GM18868 (cell line): ENCODE measurements around the gene CTDSP1.

ENCODE experiments used
- ATAC-seq: cut with Tn5 transposase; IDR thresholded peaks from one replicate; pipeline ENCODE4 v1.9.1; 2021; ENCODE audit warnings: mild to moderate bottlenecking, moderate library complexity; ENCODE audit not compliant: unreplicated experiment

Gene CTDSP1, protein sequence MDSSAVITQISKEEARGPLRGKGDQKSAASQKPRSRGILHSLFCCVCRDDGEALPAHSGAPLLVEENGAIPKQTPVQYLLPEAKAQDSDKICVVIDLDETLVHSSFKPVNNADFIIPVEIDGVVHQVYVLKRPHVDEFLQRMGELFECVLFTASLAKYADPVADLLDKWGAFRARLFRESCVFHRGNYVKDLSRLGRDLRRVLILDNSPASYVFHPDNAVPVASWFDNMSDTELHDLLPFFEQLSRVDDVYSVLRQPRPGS

GRCh38 chr2:218399391-218400166, at the start of gene CTDSP1:
Gene CTDSP1, plus strand, starts transcription at chr2:218399868. Its CDS starts 223 bp downstream, at chr2:218400091.
- ATAC-seq: peak; percentile 37

DNA sequence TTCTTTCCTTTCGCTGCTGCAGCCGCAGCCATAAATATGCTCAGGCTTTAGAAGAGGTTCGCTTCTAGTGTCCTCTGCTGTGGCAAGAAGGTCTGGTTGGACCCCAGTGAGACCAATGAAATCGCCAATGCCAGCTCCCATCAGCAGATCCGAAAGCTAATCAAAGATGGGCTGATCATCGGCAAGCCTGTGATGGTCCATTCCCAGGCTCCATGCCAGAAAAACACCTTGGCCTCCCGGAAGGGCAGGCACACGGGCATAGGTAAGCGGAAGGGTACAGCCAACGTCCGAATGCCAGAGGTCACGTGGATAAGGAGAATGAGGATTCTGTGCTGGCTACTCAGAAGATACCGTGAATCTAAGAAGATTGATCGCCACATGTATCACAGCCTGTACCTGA, 45.6 kb upstream of the CTDSP1 start:
- ATAC-seq: no peak

GRCh38 chr2:218354850-218355443, 44.7 kb upstream of the CTDSP1 start:
- ATAC-seq: no peak

- no peak for ATAC-seq
Observed at GRCh38 chr2:218357236-218358177, 42.2 kb upstream of the CTDSP1 start.

DNA sequence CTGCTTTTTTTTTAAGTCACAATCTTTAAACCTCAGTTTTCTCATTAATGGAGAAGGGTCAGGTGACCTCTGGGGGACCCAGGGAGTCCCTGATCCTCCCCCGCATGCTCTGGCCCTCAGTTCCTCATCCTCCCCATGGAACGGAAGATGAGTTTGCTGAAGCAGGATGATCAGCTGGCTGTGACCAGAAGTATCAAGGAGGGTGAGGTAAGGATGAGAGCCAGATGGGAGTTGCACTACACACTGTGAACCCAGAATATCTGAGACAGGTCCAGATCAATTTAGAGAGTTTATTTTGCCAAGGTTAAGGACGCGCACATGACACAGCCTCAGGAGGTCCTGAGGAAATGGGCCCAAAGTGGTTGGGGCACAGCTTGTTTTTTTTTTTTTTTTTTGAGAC, 39.2 kb upstream of the CTDSP1 start:
- ATAC-seq: no peak

GRCh38 chr2:218362606-218363005, 37.1 kb upstream of the CTDSP1 start:
- no peak for ATAC-seq

GRCh38 chr2:218363736-218364135, 35.9 kb upstream of the CTDSP1 start:
- no peak for ATAC-seq

DNA sequence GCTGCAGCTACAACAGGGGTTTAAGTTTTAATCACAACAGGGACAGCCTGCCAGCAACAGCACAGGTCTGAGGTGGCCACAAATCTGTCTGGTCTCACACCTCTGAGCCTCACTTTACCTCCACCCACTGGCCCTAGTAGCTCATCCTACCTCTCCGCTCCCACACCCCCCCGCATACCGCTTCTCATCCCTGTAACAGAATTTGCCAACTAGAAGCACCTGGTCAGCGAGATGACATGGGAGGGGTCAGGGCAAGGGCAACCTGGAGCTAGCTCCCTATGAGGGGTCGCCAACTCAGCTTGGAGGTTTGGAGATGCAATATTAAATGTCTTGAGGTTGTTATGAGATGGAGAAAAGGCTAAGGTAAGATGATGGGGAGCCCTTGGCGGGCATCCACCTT, 35.5 kb upstream of the CTDSP1 start:
- ATAC-seq: no peak

GRCh38 chr2:218366621-218367414, 32.9 kb upstream of the CTDSP1 start:
- ATAC-seq: no peak

DNA sequence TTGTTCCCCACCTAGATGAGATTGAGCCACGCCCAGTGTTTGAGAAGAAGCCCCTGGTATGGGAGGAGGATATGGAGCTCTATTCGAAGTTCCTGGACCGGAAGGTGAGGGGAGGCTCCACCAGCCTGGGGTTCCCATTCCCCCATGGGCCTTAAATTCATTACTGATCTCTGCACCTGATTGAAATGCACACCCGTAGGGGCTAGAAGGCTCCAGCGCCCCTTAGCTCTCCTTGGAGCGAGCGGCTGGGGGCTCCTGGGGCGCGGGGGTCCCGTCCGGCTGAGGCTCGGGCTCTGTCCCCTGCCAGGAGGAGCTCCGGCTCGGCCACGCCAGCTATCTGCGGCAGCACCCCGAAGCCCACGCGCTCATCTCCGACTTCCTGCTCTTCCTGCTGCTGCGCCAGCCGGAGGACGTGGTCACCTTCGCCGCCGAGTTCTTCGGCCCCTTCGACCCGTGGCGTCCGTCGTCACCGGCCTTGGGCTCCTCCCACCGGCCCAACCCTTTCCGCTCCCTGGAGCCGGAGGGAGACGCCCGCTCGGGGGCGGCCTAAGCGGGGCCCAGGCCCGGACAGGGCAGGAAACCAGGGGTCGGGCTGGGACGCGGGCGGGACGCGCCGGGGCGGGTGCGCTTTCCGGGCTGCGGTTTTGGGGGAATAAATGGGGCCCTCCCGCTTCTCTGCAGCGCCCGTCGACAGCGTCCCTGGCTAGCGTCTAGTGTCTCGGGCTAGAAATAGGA, 32.1 kb upstream of the CTDSP1 start:
- ATAC-seq: peak; percentile 93

DNA sequence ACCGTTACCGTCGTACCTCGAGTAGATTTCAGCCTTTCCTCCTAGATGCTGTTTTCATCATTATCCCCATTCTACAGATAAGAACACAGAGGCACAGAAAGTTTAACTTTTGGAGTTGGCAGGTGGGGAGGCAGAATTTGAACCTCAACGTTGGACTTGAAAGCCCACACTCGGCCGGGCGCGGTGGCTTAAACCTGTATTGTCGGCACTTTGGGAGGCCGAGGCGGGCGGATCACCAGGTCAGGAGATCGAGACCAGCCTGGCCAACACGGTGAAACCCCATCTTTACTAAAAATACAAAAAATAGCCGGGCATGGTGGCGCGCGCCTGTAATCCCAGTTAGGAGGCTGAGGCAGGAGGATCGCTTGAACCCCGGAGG, 31.5 kb upstream of the CTDSP1 start:
- no peak for ATAC-seq

- no peak for ATAC-seq
Observed at GRCh38 chr2:218368621-218369153, 31.0 kb upstream of the CTDSP1 start.

DNA sequence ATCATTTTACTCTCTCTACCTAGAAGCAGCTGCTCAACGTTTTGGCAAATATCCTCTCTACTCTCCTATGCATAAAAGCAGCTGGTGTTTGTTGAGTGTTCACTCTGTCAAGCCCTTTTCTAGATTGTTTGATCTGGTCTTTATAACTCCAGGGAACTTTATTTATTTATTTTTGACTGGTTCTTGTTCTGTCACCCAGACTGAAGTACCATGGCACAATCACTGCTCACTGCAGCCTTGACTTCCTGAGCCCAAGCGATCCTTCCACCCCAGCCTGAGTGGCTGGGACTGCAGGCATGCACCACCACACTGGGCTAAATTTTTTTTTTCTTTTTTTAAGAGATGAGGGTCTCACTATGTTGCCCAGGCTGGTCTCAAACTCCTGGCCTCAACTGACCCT, 30.3 kb upstream of the CTDSP1 start:
- no peak for ATAC-seq

DNA sequence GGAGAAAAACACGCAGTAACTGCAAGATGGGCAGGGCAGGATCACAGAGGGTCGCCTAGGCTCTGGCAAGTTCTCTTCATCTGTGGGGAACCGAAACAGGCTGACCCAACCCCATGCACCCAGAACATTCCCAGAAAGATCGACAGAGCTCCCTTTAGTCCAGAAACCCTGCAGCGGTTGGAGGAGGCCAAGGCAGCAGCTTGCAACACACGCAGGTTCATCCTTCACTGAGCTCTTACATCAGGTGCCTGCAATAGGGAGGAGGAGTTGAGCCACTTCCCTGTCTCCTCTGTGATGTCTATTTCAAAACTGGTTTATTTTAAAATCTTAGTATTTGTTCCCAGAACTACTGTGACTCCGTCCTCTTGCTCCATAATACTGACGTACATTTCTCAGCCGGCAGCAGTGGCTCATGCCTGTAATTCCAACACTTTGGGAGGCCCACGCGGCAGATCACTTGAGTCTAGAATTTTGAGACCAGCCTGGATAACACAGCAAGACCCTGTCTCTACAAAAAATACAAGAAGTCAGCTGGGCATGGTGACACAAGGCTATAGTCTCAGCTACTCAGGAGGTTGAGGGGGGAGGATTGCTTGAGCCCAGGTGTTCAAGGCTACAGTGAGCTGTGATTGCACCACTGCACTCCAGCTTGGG, 29.1 kb upstream of the CTDSP1 start:
- ATAC-seq: no peak

DNA sequence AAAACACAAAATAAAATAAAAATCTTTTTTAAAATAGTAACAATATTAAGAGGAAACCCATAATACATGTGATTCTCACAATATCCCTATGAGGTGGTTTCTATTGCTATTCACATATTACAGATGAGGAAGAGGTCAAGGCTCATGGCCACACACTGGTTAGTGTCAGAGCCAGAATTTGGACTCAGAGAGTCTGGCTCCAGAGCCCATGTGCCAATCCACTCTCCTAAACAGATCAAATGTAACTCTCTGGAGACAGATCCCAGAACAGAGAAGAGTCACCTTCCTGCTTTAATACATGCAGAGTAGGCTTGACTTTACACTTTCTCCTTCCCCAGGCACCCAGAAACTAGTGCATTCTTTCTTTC, 27.7 kb upstream of the CTDSP1 start:
- no peak for ATAC-seq

DNA sequence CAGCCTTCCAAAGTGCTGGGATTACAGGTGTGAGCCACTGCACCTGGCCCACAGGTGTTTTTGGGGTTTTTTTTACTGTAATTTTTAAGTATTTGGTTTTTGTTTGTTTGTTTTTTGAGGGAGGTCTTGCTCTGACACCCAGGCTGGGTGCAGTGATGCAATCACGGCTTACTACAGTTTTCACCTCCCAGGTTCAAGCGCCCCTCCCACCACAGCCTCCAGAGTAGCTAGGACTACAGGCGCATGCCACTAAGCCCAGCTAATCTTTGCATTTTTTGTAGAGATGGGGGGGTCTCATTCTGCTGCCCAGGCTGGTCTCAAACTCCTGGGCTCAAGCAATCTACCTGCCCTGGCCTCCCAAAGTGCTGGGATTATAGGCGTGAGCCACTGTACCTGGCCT, 24.9 kb upstream of the CTDSP1 start:
- no peak for ATAC-seq

GRCh38 chr2:218375212-218375611, 24.5 kb upstream of the CTDSP1 start:
- no peak for ATAC-seq

- no peak for ATAC-seq
Observed at GRCh38 chr2:218378053-218378452, 21.6 kb upstream of the CTDSP1 start.

DNA sequence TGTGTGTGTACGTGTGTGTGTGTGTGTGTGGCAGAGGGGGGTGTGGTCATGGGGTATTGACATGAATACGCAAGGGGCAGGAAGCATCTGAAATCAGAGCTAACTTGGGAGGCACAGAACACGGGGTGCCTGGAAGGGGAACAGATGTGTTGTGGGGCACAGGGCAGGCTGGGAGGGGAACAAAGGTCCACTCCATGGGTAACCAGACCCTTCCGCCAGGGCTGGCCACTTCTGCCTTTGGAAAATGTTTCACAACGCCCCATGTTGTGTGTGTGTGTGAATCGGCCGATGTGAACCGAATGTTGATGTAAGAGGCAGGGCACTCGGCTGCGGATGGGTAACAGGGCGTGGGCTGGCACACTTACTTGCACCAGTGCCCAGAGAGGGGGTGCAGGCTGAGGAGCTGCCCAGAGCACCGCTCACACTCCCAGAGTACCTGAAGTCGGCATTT, 17.7 kb upstream of the CTDSP1 start, which contains the start of gene SLC11A1:
TSS of gene SLC11A1 (plus strand) at position 358 of the 451 bp plus-strand sequence. CDS start 96 bp downstream, outside the sequence.
- no peak for ATAC-seq
